Suprapubic skin (tissue), 4 donors: Measurements from ENCODE around the gene CAND1. TPM values are rescaled to one million over a fixed set of nuclear protein-coding genes. Genes with fewer than 3 reads are reported as not detected.

Experiments used
- DNase-seq, 2 donors: peaks; one replicate each; pipeline ENCODE4 v3.0.0-alpha.2; 2019; ENCODE audit warnings: low spot score in 2 of 2
- H3K27ac ChIP-seq: fragments of 200-600 bp; sonication (generic); one replicate; pipeline ENCODE4 v1.5.1; 2019
- H3K27me3 ChIP-seq: fragments of 200-600 bp; sonication (generic); one replicate; pipeline ENCODE4 v1.5.1; 2019
- H3K36me3 ChIP-seq: fragments of 200-600 bp; sonication (generic); one replicate; pipeline ENCODE4 v1.5.1; 2019
- H3K4me1 ChIP-seq: fragments of 200-600 bp; sonication (generic); one replicate; pipeline ENCODE4 v1.5.1; 2019
- H3K4me3 ChIP-seq: fragments of 200-600 bp; sonication (generic); one replicate; pipeline ENCODE4 v1.5.1; 2019; ENCODE audit warnings: mild to moderate bottlenecking
- H3K9me3 ChIP-seq: fragments of 200-600 bp; sonication (generic); one replicate; pipeline ENCODE4 v1.5.1; 2019
- EP300 ChIP-seq: sonication (generic); formaldehyde crosslinking; IDR thresholded peaks from one replicate; pipeline ENCODE4 v1.6.1; 2017; ENCODE audit warnings: antibody characterized with exemption
- POLR2A ChIP-seq, 2 donors: fragments of 450-650 bp; IDR thresholded peaks; one replicate each; pipeline ENCODE4 v1.6.1; 2017; ENCODE audit warnings: antibody characterized with exemption in 2 of 2, mild to moderate bottlenecking in 2 of 2, moderate library complexity in 2 of 2
- POLR2AphosphoS5 ChIP-seq, 3 donors: sonication (generic); formaldehyde crosslinking; IDR thresholded peaks; one replicate each; pipeline ENCODE4 v1.6.1; 2017; ENCODE audit warnings: antibody characterized with exemption in 3 of 3
- WGBS: methylation state at CpG from one replicate; pipeline ENCODE4 v1.1.5; 2018; 5-methylcytosine and 5-hydroxymethylcytosine counted together
- total RNA-seq, 4 donors: library from RNA; depleted of rRNA; stranded (reverse); fragments of >200 nt; gene quantifications; one replicate each; pipeline ENCODE4 v1.1.0, GENCODE V29; 2016
- TF ChIP-seq, protein P1 (sequence below), 2 donors: fragments of 200-600 bp in 1 of 2; fragments of 450-650 bp in 1 of 2; sonication (generic) in 1 of 2; IDR thresholded peaks; one replicate each; pipeline ENCODE4 v1.5.1; 2016 to 2019; ENCODE audit warnings: antibody characterized with exemption in 2 of 2, mild to moderate bottlenecking in 1 of 2, moderate library complexity in 1 of 2

CAND1 gene
- total RNA-seq, 4 donors from 2014 or later = 62.9 to 131 (median 72.3) TPM

GRCh38 chr12:67305544-67305943, 36.4 kb downstream of the CAND1 start:
- TF ChIP-seq POLR2A (IDR thresholded peaks at IDR 0.05) = no peak
- TF ChIP-seq EP300 = no peak
- TF ChIP-seq, protein P1, sequence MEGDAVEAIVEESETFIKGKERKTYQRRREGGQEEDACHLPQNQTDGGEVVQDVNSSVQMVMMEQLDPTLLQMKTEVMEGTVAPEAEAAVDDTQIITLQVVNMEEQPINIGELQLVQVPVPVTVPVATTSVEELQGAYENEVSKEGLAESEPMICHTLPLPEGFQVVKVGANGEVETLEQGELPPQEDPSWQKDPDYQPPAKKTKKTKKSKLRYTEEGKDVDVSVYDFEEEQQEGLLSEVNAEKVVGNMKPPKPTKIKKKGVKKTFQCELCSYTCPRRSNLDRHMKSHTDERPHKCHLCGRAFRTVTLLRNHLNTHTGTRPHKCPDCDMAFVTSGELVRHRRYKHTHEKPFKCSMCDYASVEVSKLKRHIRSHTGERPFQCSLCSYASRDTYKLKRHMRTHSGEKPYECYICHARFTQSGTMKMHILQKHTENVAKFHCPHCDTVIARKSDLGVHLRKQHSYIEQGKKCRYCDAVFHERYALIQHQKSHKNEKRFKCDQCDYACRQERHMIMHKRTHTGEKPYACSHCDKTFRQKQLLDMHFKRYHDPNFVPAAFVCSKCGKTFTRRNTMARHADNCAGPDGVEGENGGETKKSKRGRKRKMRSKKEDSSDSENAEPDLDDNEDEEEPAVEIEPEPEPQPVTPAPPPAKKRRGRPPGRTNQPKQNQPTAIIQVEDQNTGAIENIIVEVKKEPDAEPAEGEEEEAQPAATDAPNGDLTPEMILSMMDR (IDR thresholded peaks at IDR 0.05) = no peak
- TF ChIP-seq POLR2AphosphoS5 (IDR thresholded peaks at IDR 0.05) = no peak
- H3K9me3 ChIP-seq = no peaks in the 10 kb centered on the region
- H3K27me3 ChIP-seq = no peaks in the 10 kb centered on the region
- H3K4me1 ChIP-seq = no peaks in the 10 kb centered on the region
- H3K36me3 ChIP-seq = peaks cover 74% of the 10 kb centered on the region
- DNase-seq = no peak
- no peak overlapping the region for H3K27ac ChIP-seq
- WGBS = 95% methylated on average over 1 of the region's 1 CpG
- no peak overlapping the region for H3K4me3 ChIP-seq

DNA sequence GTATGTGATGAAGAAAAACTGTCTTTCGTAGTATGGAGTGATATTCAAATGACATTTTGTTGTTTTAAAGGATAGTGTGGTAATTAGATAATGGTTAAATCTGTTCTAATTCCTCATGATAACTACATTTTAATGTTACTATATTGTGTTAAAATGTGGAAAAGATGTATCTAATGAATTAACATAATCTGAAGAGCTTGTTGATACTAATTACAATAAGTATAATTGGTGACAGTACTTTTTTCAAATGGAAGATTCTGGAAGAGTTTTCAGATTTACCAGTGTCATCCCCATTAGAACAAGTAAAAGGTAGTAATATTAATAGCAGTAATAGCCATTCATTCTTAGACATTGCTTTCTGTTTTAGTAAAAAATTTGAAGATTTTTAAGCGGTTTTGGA, 37.6 kb downstream of the CAND1 start:
- no peak overlapping the region for H3K27ac ChIP-seq
- no peak for DNase-seq
- H3K9me3 ChIP-seq = no peaks in the 10 kb centered on the region
- H3K36me3 ChIP-seq = peaks cover 85% of the 10 kb centered on the region
- 99% methylated on average over 2 of the region's 2 CpGs for WGBS
- TF ChIP-seq EP300 (no peak), POLR2AphosphoS5 (IDR thresholded peaks at IDR 0.05) (no peak), POLR2A (IDR thresholded peaks at IDR 0.05) (no peak)
- TF ChIP-seq, protein P1 (IDR thresholded peaks at IDR 0.05) = no peak
- no peak overlapping the region for H3K4me3 ChIP-seq
- H3K27me3 ChIP-seq = no peaks in the 10 kb centered on the region
- H3K4me1 ChIP-seq = no peaks in the 10 kb centered on the region

DNA sequence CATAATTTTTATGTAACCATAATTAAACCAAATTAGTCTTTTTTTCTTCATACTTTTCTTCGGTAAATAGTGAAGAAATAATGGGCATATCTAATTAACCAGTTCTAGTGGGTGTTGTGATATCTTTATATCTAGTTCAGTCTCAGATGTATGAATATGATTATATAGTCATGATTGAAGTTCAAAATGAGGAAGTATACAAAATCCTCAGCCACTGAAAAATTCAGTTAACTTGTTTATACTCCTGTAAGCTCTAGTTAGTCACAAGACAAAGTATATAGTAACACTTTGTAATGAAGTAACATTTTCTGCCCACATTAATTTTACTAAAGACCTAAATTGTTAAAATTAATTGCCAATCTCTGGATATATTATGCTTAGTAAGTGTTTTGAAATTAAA, 46.5 kb downstream of the CAND1 start:
- H3K9me3 ChIP-seq = no peaks in the 10 kb centered on the region
- DNase-seq = no peak
- H3K36me3 ChIP-seq = peaks cover 45% of the 10 kb centered on the region
- H3K4me1 ChIP-seq = no peaks in the 10 kb centered on the region
- H3K27me3 ChIP-seq = no peaks in the 10 kb centered on the region
- WGBS = 74% methylated on average over 1 of the region's 1 CpG
- TF ChIP-seq POLR2A (IDR thresholded peaks at IDR 0.05) = no peak
- no peak for TF ChIP-seq EP300
- H3K4me3 ChIP-seq = no peak overlapping the region
- H3K27ac ChIP-seq = no peak overlapping the region

DNA sequence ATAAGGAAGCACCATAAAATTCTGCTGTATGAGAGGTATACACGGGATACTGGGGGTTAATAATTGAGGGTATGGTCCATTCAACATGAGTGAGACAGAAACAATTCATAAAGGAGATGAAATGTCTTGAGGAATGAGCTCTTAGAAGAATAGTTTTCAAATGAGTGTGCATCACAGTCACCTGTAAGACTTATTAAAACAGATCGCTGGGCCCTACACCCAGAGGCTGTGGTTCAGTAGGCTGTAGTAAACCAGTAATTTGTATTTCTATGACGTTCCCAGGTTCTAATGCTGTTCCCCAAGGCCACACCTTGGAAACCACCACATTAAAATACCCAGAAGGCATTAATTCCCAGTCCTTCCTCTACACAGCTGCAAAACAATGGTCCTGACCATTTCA, 49.6 kb downstream of the CAND1 start:
- Histone ChIP-seq H3K4me3 (no peak overlapping the region), H3K9me3 (no peaks in the 10 kb centered on the region), H3K4me1 (no peaks in the 10 kb centered on the region), H3K27ac (no peak overlapping the region), H3K36me3 (peaks cover 14% of the 10 kb centered on the region), H3K27me3 (no peaks in the 10 kb centered on the region)
- no peak for DNase-seq
- 77% methylated on average over 3 of the region's 3 CpGs for WGBS
- no peak for TF ChIP-seq EP300
- TF ChIP-seq, protein P1 (IDR thresholded peaks at IDR 0.05) = no peak
- TF ChIP-seq POLR2AphosphoS5 (IDR thresholded peaks at IDR 0.05) = no peak
- no peak for TF ChIP-seq POLR2A (IDR thresholded peaks at IDR 0.05)

GRCh38 chr12:67319936-67320335, 50.8 kb downstream of the CAND1 start:
- H3K27ac ChIP-seq = no peak overlapping the region
- H3K4me3 ChIP-seq = no peak overlapping the region
- 99% methylated on average over 4 of the region's 4 CpGs for WGBS
- peaks cover 9% of the 10 kb centered on the region for H3K36me3 ChIP-seq
- H3K9me3 ChIP-seq = no peaks in the 10 kb centered on the region
- DNase-seq = no peak
- no peak for TF ChIP-seq EP300
- no peak for TF ChIP-seq POLR2A (IDR thresholded peaks at IDR 0.05)
- no peak for TF ChIP-seq POLR2AphosphoS5 (IDR thresholded peaks at IDR 0.05)
- TF ChIP-seq, protein P1 (IDR thresholded peaks at IDR 0.05) = no peak
- no peaks in the 10 kb centered on the region for H3K4me1 ChIP-seq
- H3K27me3 ChIP-seq = no peaks in the 10 kb centered on the region
